ENCODE data around the gene TAX1BP3. TPM values are rescaled to one million over a fixed set of nuclear protein-coding genes. Genes with fewer than 3 reads are reported as not detected.

TAX1BP3 gene
- total and polyA plus RNA-seq, 9 of the 15 experiments (the other 6 are each of a cell fraction or from before 2014, with no cell fraction given): 0.99 to 14.5 (median 6.2) TPM

DNA sequence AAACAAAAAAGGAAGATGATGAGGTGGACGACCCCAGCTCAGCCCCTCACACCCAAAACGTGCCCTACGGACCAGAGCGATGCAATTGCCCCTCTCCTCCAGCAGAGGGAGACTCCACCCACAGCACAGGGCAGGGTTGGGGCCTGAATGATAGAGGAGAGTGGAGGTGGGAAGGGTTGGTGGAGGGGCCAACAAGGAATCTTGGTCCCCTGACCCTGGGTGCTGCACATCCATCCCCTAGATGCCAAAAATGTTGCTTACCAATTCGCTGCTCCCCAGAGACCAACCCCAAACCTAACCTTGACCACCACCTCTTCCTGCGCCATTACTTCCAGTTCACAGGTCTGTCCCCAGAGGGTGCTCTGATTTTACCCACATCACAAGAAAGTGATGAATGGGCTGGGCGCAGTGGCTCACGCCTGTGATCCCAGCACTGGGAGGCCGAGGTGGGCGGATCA lies 14.7 kb upstream of the TAX1BP3 start (continued):
- TF ChIP-seq TCF7 (IDR thresholded peaks at IDR 0.05; ENCODE audit: borderline replicate concordance) (no peak), TEAD4 (IDR thresholded peaks at IDR 0.05; ENCODE audit: low read length) (no peak), TEAD4 (CRISPR knock-in tag; IDR thresholded peaks at IDR 0.05; ENCODE audit: borderline replicate concordance) (no peak), SMARCA4 (IDR thresholded peaks at IDR 0.05) (no peak), KLF16 (IDR thresholded peaks at IDR 0.05) (peak; percentile 49; the same call in 1 of the 2 replicates)

DNA sequence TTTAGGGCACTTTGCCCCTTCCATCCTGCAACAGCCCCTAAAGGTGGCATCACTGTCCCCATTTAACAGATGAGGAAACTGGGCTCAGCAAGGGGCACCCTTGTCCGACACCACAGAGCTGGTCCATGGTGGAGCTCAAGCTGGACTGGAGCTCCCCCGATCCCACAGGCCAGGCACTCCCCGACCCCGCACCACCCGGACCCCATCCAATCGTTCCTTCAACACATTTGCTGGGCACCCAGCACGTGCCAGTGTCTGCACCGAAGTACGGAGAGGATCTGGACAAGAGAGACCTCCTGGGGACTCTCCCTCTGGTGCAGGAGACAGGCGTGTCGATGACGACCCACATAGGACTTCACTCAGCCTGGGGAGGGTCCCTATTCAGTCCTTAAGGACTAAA lies 13.7 kb upstream of the TAX1BP3 start:
- ATAC-seq: no peak
- Histone ChIP-seq H3K9me3 (replicated peaks; ENCODE audit: control insufficient read depth, insufficient read depth, low read depth, low read length) (no peaks in the 10 kb centered on the region), H3K36me3 (ENCODE audit: control insufficient read depth, insufficient read depth, low read length) (no peaks in the 10 kb centered on the region), H3K4me1 (replicated peaks in 1 of 2; ENCODE audit: control insufficient read depth in 2 of 2, insufficient read depth in 2 of 2, low read length in 2 of 2) (peaks cover 0 to 23% of the 10 kb centered on the region in 2 experiments; a peak in 2 of 5 replicates), H3K79me2 (ENCODE audit: control insufficient read depth, insufficient read depth, low read length) (no peaks in the 10 kb centered on the region), H3K9me1 (ENCODE audit: control insufficient read depth, insufficient read depth, low read length) (no peaks in the 10 kb centered on the region), H3K4me2 (ENCODE audit: insufficient read depth, low read length) (no peak overlapping the region), H3K27ac (ENCODE audit: extremely low read depth, low read depth, low read length) (no peak overlapping the region), H3K27me3 (ENCODE audit: control insufficient read depth in 2 of 2, insufficient read depth in 2 of 2, low read length in 2 of 2) (peaks cover 0 to 17% of the 10 kb centered on the region in 2 experiments; a peak in 2 of 5 replicates), H3K9ac (ENCODE audit: insufficient read depth in 1 of 2, low read depth in 2 of 2, low read length in 2 of 2) (no peak overlapping the region), H4K20me1 (replicated peaks; ENCODE audit: control insufficient read depth, insufficient read depth, low read length) (no peaks in the 10 kb centered on the region), H3K4me3 (no peak overlapping the region), H2AFZ (ENCODE audit: low read depth, low read length) (no peak overlapping the region)
- TF ChIP-seq SIN3B (IDR thresholded peaks at IDR 0.05; ENCODE audit: low read depth) (no peak), GTF2F1 (IDR thresholded peaks at IDR 0.05; ENCODE audit: low read depth, low read length) (no peak), RBFOX2 (IDR thresholded peaks at IDR 0.05; ENCODE audit: low read depth, low read length) (no peak), FUS (optimal IDR thresholded peaks at IDR 0.05; ENCODE audit: low read depth, low read length) (no peak), U2AF1 (optimal IDR thresholded peaks at IDR 0.05; ENCODE audit: low read depth, low read length) (no peak), BRD4 (IDR thresholded peaks at IDR 0.05) (no peak)
- TF ChIP-seq, protein P1, sequence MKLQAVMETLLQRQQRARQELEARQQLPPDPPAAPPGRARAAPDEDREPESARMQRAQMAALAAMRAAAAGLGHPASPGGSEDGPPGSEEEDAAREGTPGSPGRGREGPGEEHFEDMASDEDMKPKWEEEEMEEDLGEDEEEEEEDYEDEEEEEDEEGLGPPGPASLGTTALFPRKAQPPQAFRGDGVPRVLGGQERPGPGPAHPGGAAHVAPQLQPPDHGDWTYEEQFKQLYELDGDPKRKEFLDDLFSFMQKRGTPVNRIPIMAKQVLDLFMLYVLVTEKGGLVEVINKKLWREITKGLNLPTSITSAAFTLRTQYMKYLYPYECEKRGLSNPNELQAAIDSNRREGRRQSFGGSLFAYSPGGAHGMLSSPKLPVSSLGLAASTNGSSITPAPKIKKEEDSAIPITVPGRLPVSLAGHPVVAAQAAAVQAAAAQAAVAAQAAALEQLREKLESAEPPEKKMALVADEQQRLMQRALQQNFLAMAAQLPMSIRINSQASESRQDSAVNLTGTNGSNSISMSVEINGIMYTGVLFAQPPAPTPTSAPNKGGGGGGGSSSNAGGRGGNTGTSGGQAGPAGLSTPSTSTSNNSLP (IDR thresholded peaks at IDR 0.05; ENCODE audit: borderline replicate concordance, low read depth, low read length): no peak
- TF ChIP-seq, protein P2, sequence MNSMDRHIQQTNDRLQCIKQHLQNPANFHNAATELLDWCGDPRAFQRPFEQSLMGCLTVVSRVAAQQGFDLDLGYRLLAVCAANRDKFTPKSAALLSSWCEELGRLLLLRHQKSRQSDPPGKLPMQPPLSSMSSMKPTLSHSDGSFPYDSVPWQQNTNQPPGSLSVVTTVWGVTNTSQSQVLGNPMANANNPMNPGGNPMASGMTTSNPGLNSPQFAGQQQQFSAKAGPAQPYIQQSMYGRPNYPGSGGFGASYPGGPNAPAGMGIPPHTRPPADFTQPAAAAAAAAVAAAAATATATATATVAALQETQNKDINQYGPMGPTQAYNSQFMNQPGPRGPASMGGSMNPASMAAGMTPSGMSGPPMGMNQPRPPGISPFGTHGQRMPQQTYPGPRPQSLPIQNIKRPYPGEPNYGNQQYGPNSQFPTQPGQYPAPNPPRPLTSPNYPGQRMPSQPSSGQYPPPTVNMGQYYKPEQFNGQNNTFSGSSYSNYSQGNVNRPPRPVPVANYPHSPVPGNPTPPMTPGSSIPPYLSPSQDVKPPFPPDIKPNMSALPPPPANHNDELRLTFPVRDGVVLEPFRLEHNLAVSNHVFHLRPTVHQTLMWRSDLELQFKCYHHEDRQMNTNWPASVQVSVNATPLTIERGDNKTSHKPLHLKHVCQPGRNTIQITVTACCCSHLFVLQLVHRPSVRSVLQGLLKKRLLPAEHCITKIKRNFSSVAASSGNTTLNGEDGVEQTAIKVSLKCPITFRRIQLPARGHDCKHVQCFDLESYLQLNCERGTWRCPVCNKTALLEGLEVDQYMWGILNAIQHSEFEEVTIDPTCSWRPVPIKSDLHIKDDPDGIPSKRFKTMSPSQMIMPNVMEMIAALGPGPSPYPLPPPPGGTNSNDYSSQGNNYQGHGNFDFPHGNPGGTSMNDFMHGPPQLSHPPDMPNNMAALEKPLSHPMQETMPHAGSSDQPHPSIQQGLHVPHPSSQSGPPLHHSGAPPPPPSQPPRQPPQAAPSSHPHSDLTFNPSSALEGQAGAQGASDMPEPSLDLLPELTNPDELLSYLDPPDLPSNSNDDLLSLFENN (IDR thresholded peaks at IDR 0.05; ENCODE audit: low read depth in 2 of 2, low read length in 2 of 2): no peak
- in situ Hi-C loops (cut with MboI) (loop anchor here (5.0 kb wide), 1 partner anchor 50 kb away; no protein-coding TSS in a partner anchor), intact Hi-C loops (cut with micrococcal nuclease) (loop anchor here (2.0 to 10.0 kb wide), 3 partner anchors 51 to 637 kb away; no protein-coding TSS in a partner anchor)
- no peak for FAIRE-seq
- no peak for DNase-seq (ENCODE audit: extremely low read depth in 1 of 4, low spot score in 3 of 4)
- no TSS peak for BruUV-seq (replicated peaks)
- WGBS (ENCODE audit: insufficient coverage, low coverage, missing lambda C conversion rate): 15% methylated on average over 9 of the region's 12 CpGs
- ChIA-PET POLR2A (no interaction called here), CTCF (ENCODE audit: low intra/inter-chr PET ratio) (interaction anchor here (1.1 kb wide), 1 partner anchor 146 kb away, joined by 3 read pairs; no protein-coding TSS in a partner anchor)

Measured in K562 (cell line).